Activated T-cell treated with anti-CD3 and anti-CD28 coated beads, Interleukin-2, amount 50 U/mL, for 72 hours (primary cell): ENCODE measurements around the gene CADM2. TPM values are rescaled to one million over a fixed set of nuclear protein-coding genes. Genes with fewer than 3 reads are reported as not detected.

Experiments used
- ATAC-seq, 2 donors: fragments of 150-1000 bp; cut with Tn5 transposase; replicated peaks in 1 of 2; 2 replicates each; pipeline ENCODE4 v1.10.0; 2021; ENCODE audit warnings: moderate library complexity in 2 of 2, mild to moderate bottlenecking in 1 of 2
- DNase-seq, 2 donors: peaks; one replicate each; pipeline ENCODE4 v3.0.0; 2021 to 2022; ENCODE audit warnings: mixed read lengths in 1 of 2
- H3K27ac Mint-ChIP-seq: one replicate; pipeline ENCODE4 v1.8.0; 2022; ENCODE audit warnings: mild to moderate bottlenecking, moderate library complexity, mixed read lengths
- H3K27me3 Mint-ChIP-seq: one replicate; pipeline ENCODE4 v1.8.0; 2022; ENCODE audit warnings: low read depth, mixed read lengths
- H3K36me3 Mint-ChIP-seq, 2 donors: one replicate each; pipeline ENCODE4 v1.8.0; 2022; ENCODE audit warnings: mixed read lengths in 2 of 2, mild to moderate bottlenecking in 1 of 2; ENCODE audit not compliant: insufficient read depth in 2 of 2
- H3K4me1 Mint-ChIP-seq: one replicate; pipeline ENCODE4 v1.8.0; 2022; ENCODE audit warnings: low read depth, mixed read lengths
- H3K4me3 Mint-ChIP-seq, 2 donors: one replicate each; pipeline ENCODE4 v1.8.0; 2022; ENCODE audit warnings: mild to moderate bottlenecking in 2 of 2, mixed read lengths in 2 of 2, moderate library complexity in 2 of 2
- H3K9me3 Mint-ChIP-seq, 2 donors: one replicate each; pipeline ENCODE4 v1.8.0; 2022; ENCODE audit warnings: mixed read lengths in 2 of 2
- total RNA-seq, 2 donors: library from RNA; stranded (reverse); gene quantifications; one replicate each; pipeline ENCODE4 v1.2.3, GENCODE V29; 2022

The CADM2 gene
- total RNA-seq, 2 donors from 2014 or later = not detected

DNA sequence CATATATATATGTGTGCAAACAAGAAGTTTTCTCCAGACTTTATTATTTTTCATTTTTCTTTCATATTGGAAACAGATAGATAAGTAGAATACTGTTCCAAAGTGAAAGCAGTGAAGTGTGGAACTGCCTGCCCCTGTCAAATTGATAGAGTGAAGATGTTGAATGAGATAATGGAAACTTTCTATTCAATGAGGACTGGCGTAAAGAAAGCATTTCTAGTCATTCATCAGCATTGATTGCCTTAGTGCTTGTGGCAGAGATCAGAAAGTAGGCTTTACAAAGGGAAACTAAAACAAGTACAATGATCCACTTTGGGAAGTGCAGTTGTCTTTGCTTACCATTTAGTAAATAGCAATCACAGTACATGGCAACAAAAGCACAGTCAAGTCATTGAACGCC is 300.0 kb downstream of the CADM2 start:
- H3K27ac Mint-ChIP-seq = no peak overlapping the region
- H3K4me3 Mint-ChIP-seq = no peak overlapping the region
- no peaks in the 10 kb centered on the region for H3K27me3 Mint-ChIP-seq
- H3K36me3 Mint-ChIP-seq = peaks cover 0 to 4% of the 10 kb centered on the region in 2 donors
- H3K9me3 Mint-ChIP-seq = peaks cover 5 to 7% of the 10 kb centered on the region in 2 donors
- H3K4me1 Mint-ChIP-seq = no peaks in the 10 kb centered on the region
- DNase-seq = no peak
- ATAC-seq = no peak

DNA sequence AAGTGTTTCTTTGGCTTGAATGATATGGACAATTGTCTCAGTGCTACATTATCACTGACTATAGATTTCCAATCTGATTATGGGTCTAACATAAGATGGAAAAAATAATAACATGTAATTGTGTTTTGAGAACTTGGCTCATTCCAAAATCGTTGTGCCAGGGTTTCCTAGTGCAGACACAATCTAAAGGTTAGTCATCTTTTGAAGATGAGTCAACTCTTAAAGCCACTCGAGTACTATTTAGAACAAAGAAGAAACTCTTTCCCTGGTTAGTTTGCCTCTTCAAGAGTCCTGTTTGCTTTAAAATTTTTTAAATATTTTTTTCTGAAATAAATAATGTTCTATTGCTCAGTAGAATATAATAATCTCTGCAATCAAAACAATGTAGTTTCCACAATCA is 301.0 kb downstream of the CADM2 start:
- Mint-ChIP-seq H3K4me1 (no peaks in the 10 kb centered on the region), H3K27me3 (no peaks in the 10 kb centered on the region), H3K27ac (no peak overlapping the region), H3K9me3 (peaks cover 7 to 9% of the 10 kb centered on the region in 2 donors), H3K36me3 (peaks cover 0 to 4% of the 10 kb centered on the region in 2 donors), H3K4me3 (no peak overlapping the region)
- DNase-seq = no peak
- no peak for ATAC-seq

DNA sequence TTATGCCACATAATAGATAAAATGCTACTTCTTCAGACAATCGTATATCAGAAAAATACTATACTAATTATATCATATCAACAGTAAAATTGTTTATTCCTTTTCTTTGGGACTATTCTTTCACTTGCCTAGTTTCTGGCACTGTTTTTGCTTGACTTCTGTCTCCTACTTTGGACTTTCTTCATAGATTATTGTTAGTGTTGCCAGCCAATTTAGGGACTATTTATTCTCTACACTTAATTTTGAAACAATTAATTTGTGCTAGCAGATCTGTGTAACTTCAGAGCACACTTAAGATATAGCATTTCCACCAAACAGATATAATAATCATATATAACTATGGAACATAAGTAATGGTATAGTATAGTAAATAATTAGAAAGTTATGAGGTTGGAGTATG is 305.6 kb downstream of the CADM2 start:
- no peak for DNase-seq
- no peaks in the 10 kb centered on the region for H3K27me3 Mint-ChIP-seq
- no peak overlapping the region for H3K27ac Mint-ChIP-seq
- no peaks in the 10 kb centered on the region for H3K36me3 Mint-ChIP-seq
- no peak for ATAC-seq
- H3K4me1 Mint-ChIP-seq = no peaks in the 10 kb centered on the region
- peaks cover 3 to 6% of the 10 kb centered on the region in 2 donors for H3K9me3 Mint-ChIP-seq
- no peak overlapping the region for H3K4me3 Mint-ChIP-seq

DNA sequence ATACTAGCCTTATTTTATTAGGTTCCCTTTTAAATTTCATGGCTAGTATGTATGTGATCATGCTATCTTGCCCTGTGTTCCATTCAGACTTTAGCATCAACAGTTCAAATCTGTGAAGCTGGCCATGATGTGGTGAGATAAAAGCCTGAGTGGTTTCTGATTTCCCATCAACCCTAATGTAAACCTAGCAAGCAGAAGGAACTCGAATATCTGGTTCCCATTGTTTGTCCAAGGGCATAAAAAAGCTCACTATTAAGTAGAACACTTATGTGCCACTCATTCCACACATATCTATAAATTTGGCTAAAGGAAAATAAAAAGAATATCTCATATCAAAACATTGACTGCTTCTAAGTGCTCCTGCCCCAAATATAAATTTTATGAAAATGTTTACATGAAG is 311.7 kb downstream of the CADM2 start:
- Mint-ChIP-seq H3K4me1 (no peaks in the 10 kb centered on the region), H3K36me3 (no peaks in the 10 kb centered on the region), H3K27me3 (no peaks in the 10 kb centered on the region), H3K4me3 (no peak overlapping the region), H3K9me3 (peaks cover 0 to 2% of the 10 kb centered on the region in 2 donors), H3K27ac (no peak overlapping the region)
- DNase-seq (no peak), ATAC-seq (no peak)

DNA sequence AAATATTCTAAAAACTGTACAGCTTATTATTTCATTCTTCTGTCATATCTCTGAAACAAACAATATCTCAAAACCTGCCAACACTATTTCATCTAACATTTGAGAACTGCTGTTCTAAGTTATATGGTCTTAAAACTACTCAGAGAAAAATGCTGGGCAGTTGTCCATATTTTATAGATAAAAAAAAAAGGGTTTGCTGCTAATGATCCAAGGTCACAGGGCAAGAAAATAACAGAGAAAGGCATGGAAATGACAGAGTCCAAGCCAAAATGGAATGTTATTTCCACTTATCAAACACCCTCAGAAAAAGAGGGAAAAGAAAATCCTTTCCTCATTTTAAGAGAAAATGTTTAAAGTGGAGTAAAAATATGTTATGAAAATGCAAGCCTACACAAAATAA is 313.1 kb downstream of the CADM2 start:
- Mint-ChIP-seq H3K36me3 (no peaks in the 10 kb centered on the region), H3K4me3 (no peak overlapping the region), H3K27me3 (no peaks in the 10 kb centered on the region), H3K27ac (no peak overlapping the region), H3K9me3 (peaks cover 0 to 2% of the 10 kb centered on the region in 2 donors), H3K4me1 (no peaks in the 10 kb centered on the region)
- ATAC-seq = no peak
- no peak for DNase-seq

DNA sequence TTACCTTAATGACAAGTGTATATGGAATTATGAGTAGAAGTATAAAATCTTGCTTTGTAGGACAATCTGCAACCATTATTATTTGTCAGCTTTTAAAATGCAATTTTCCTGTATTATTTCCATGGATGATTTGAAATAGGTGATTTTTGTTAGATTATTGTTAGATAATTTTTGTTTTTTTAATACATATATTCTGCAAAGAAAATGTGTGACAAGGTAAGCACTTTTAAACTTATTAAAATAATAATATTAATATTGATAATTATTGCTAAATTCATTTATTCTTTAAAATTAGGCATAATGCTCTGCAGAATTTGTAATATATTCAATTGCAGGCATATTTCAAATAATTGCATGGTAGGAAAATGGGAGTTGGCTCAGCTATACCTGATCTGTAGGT is 329.5 kb downstream of the CADM2 start:
- H3K27me3 Mint-ChIP-seq = no peaks in the 10 kb centered on the region

DNA sequence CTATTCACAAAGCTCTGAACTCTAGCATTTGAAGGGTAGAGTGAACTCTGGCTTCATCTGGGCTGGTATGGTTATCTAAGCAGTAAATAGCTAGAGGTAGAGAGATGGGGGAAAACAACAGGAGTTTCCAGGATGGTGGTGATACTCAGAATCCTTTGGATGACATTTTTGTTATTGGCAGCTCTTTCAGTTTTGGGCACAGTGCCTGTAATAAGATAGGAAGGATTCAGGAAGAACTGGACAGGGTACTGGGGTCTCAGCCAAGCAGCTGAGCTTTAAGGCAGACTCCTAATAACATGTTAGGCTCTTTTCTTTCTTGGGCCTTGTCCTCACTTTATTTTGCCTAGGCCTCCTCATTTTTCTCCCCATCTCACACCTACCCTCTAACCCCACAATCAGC is 338.5 kb downstream of the CADM2 start:
- ATAC-seq = no peak
- Mint-ChIP-seq H3K4me1 (no peaks in the 10 kb centered on the region), H3K9me3 (peaks cover 1 to 2% of the 10 kb centered on the region in 2 donors), H3K27me3 (no peaks in the 10 kb centered on the region), H3K36me3 (no peaks in the 10 kb centered on the region), H3K4me3 (no peak overlapping the region), H3K27ac (no peak overlapping the region)
- no peak for DNase-seq

More for the DNA sequence above, 329.5 kb downstream of the CADM2 start:
- no peak overlapping the region for H3K27ac Mint-ChIP-seq
- no peak for DNase-seq
- ATAC-seq = no peak
- H3K9me3 Mint-ChIP-seq = peaks cover 4 to 5% of the 10 kb centered on the region in 2 donors
- no peaks in the 10 kb centered on the region for H3K36me3 Mint-ChIP-seq
- no peaks in the 10 kb centered on the region for H3K4me1 Mint-ChIP-seq
- no peak overlapping the region for H3K4me3 Mint-ChIP-seq

DNA sequence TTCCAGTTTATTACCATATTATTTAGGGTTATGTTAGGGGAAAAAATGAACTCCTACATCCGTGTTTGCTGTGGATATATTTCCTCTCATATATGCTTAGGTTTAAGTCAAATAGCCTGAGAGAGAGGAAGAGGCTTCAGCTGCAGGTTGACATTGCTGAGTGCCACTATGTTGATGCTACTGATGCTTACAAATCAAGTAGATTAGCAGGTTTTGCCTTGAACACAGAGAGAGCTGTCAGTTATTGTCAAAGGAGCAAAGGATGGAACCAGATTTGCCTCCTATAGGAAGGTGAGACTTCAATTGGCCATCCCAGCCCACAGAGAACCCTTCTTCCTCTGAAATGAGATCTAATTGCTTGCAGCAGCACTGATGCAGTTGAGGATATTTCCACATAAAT is 339.2 kb downstream of the CADM2 start:
- Mint-ChIP-seq H3K9me3 (peaks cover 0 to 2% of the 10 kb centered on the region in 2 donors), H3K36me3 (no peaks in the 10 kb centered on the region), H3K27ac (no peak overlapping the region), H3K4me3 (no peak overlapping the region), H3K4me1 (no peaks in the 10 kb centered on the region), H3K27me3 (no peaks in the 10 kb centered on the region)
- ATAC-seq (no peak), DNase-seq (no peak)

DNA sequence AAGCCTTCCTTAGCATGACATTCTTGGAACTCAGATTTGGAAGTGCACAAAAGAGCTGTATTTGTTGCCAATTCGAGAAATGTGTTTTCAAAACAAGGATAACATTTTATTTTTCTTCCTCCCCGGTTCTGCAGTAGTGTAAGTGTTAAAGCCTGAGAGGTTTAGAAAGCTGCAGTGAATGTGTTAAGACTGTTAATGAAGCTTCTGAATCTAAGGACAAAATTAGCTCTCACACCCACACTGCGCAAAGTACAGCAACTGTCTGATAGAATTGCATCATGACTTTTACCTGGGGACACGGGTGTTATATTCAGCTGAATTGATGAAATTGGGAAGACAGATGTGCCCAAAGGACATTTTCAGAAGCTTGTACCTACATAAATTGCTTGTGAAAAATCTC is 344.4 kb downstream of the CADM2 start:
- ATAC-seq = no peak
- no peaks in the 10 kb centered on the region for H3K4me1 Mint-ChIP-seq
- H3K4me3 Mint-ChIP-seq = no peak overlapping the region
- H3K27me3 Mint-ChIP-seq = no peaks in the 10 kb centered on the region
- no peak for DNase-seq
- H3K27ac Mint-ChIP-seq = no peak overlapping the region
- no peaks in the 10 kb centered on the region for H3K9me3 Mint-ChIP-seq
- peaks cover 0 to under 1% of the 10 kb centered on the region in 2 donors for H3K36me3 Mint-ChIP-seq

DNA sequence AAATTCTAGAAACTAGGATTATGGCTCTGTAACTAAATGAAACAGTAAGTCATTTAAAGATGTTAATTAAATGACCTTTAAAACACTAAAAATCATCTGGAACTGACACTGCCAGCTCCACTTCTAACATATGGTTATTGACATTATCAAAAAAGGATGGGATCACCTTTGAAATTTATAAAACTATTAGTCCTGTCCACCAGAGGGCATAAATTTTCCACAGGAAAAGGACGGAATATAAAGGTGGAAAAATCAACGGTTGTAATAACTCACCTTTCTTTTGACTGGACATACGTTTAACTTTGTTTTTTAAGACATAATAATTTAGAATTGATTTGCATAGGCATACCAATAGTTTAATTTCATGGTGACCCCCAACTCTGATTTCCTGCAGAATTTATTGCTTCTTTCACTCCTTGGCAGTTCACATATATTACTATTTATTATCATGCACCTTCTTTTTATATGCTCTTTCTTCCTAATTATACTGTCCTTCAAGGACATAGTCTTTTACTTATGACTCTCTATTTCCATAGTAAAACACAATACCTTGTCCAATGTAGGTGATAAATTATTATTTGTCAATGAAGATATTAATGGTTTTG is 345.7 kb downstream of the CADM2 start:
- no peaks in the 10 kb centered on the region for H3K4me1 Mint-ChIP-seq
- H3K36me3 Mint-ChIP-seq = peaks cover 0 to 2% of the 10 kb centered on the region in 2 donors

DNA sequence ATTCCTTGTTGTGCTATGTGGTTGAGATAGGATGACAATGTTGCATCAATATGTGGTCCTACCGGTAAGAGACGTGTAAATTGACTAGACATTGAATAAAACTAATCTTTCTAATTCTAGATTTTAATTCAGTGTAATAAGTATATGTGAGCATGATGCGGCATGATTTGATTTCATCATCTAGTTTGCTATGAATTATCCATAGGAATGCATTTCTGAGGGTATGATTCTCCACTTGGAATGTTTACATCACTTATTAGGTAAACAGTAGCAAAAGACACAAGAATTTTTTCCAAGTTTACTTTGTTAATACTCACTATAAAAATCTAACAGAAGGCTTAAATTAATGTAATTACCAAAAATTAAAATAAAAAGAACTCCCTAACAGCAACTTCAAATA is 353.5 kb downstream of the CADM2 start:
- no peaks in the 10 kb centered on the region for H3K4me1 Mint-ChIP-seq
- no peak overlapping the region for H3K27ac Mint-ChIP-seq
- ATAC-seq (no peak), DNase-seq (no peak)
- no peaks in the 10 kb centered on the region for H3K27me3 Mint-ChIP-seq
- no peak overlapping the region for H3K4me3 Mint-ChIP-seq
- H3K36me3 Mint-ChIP-seq = peaks cover 1 to 2% of the 10 kb centered on the region in 2 donors
- peaks cover 0 to 2% of the 10 kb centered on the region in 2 donors for H3K9me3 Mint-ChIP-seq

More for the DNA sequence above, 345.7 kb downstream of the CADM2 start:
- Mint-ChIP-seq H3K27me3 (no peaks in the 10 kb centered on the region), H3K9me3 (no peaks in the 10 kb centered on the region), H3K27ac (no peak overlapping the region), H3K4me3 (no peak overlapping the region)
- DNase-seq (no peak), ATAC-seq (no peak)

DNA sequence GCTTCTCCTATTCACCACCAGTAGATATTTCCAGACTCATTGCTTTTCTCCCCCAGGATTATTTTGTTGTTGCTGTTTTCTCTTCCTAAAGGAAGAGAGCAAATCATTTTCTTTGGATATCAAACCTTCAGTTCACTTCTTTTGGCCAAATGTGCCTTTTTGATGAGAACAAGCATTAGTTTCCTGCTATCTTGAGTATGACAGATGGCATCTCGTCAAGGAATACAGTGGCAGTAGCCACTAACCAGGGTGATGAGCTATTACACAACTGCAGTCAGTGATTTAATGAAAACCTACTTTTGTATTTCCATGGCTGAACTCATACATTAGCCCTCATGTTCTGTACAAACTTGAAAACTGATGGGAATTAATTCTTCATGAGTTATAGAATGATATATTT is 354.6 kb downstream of the CADM2 start:
- Mint-ChIP-seq H3K4me3 (no peak overlapping the region), H3K9me3 (peaks cover 0 to 2% of the 10 kb centered on the region in 2 donors), H3K4me1 (no peaks in the 10 kb centered on the region), H3K27ac (no peak overlapping the region), H3K36me3 (peaks cover 0 to 1% of the 10 kb centered on the region in 2 donors), H3K27me3 (no peaks in the 10 kb centered on the region)
- ATAC-seq = no peak
- DNase-seq = no peak

DNA sequence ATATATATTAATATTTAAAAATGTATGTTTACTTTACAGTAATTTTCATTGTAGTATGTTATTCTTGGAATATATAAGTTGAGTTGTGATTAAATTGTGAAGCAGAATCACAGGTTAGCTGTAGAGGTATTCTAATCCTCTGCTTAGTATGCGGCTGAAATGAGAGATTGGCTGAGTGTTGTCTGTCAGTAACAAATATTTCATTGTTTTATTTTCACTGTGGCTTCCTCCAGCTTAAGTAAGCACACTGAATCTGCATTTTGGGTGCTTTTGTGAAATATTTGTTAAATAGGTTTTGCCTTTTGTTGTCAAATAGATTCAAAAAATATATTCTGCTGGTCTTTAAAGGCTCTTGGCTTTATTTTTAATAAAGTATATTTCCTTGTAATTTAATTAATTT is 357.5 kb downstream of the CADM2 start:
- DNase-seq (no peak), ATAC-seq (no peak)
- H3K27ac Mint-ChIP-seq = no peak overlapping the region
- peaks cover 4 to 5% of the 10 kb centered on the region in 2 donors for H3K9me3 Mint-ChIP-seq
- H3K36me3 Mint-ChIP-seq = peaks cover 0 to 1% of the 10 kb centered on the region in 2 donors
- no peaks in the 10 kb centered on the region for H3K4me1 Mint-ChIP-seq
- no peaks in the 10 kb centered on the region for H3K27me3 Mint-ChIP-seq
- no peak overlapping the region for H3K4me3 Mint-ChIP-seq

DNA sequence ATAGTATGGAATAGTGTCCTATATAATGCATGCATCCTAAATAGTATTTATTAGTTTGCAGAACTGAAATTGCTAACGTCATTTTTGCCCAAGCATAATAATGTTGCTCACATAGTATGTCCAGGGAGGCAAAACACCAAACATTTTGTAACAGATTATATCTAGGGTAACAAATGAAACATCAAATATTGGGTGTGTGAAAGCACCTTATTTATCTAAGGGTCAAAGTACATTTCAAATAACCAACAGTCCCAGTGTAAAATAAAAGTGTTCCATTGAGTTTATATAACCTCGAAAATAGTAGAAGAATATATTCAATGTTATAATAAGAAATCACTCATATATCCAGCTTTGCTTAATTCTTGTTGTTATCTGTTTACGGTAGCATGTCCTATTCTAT is 363.1 kb downstream of the CADM2 start:
- no peak for DNase-seq
- ATAC-seq = no peak
- Mint-ChIP-seq H3K4me3 (no peak overlapping the region), H3K4me1 (no peaks in the 10 kb centered on the region), H3K27me3 (no peaks in the 10 kb centered on the region), H3K27ac (no peak overlapping the region), H3K9me3 (peaks cover 4 to 8% of the 10 kb centered on the region in 2 donors), H3K36me3 (no peaks in the 10 kb centered on the region)
